ENCODE data around the gene LLGL1. TPM values are rescaled to one million over a fixed set of nuclear protein-coding genes. Genes with fewer than 3 reads are reported as not detected.

LLGL1 gene
- total RNA-seq, 1 donor from 2014 or later: 70.5 TPM

DNA sequence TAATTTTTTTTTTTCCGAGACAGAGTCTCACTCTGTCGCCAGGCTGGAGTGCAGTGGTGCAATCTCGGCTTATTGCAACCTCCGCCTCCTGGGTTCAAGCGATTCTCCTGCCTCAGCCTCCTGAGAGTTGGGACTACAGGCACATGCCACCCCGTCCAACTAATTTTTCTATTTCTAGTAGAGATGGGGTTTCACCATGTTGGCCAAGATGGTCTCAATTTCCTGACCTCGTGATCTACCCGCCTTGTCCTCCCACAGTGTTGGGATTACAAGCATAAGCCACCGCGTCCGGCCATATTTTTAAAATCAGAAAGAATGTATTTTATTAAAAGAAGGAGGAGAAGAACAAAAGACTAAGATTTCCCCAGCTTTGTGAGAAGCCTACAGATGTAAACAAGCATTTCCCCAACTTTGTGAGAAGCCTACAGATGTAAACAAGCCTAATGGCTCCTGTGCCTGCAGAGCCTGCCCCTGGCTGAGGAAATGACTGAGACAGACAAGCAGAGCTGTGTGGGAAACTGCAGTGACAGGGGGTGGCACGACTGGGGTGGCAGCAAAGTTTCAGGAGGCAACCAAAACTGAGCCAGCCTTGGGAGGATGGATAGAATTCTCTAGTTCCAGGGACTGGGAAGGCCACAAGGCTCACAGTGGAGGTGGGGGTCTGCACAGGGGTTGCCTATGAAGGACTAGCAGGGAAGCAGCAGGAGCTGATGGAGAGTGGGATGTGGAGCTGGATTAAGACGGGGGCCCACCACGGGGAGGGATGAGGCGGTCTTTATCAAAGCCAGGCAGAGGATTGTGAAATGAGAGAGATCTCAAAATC is 66.5 kb downstream of the LLGL1 start:
- Histone ChIP-seq H3K36me3 (peaks cover 4% of the 10 kb centered on the region), H3F3A (ENCODE audit: low read depth) (no peaks in the 10 kb centered on the region), H3K27ac (no peak overlapping the region), H3K4me2 (no peak overlapping the region), H3K9ac (no peak overlapping the region), H3K4me3 (no peak overlapping the region), H2AFZ (replicated peaks) (no peak overlapping the region), H4K20me1 (ENCODE audit: low read depth) (no peaks in the 10 kb centered on the region), H3K79me2 (ENCODE audit: low read depth) (no peaks in the 10 kb centered on the region), H3K9me3 (ENCODE audit: low read depth) (no peaks in the 10 kb centered on the region), H3K4me1 (no peaks in the 10 kb centered on the region), H3K27me3 (no peaks in the 10 kb centered on the region)
- Mint-ChIP-seq H3K4me1 (no peaks in the 10 kb centered on the region), H3K4me3 (no peak overlapping the region), H3K27me3 (ENCODE audit: insufficient read depth, low read depth) (peaks cover 2% of the 10 kb centered on the region), H3K36me3 (peaks cover 36% of the 10 kb centered on the region), H3K9me3 (no peaks in the 10 kb centered on the region), H3K27ac (no peak overlapping the region)
- no peak for TF ChIP-seq EZH2phosphoT487 (IDR thresholded peaks at IDR 0.05)
- TF ChIP-seq, protein P1, sequence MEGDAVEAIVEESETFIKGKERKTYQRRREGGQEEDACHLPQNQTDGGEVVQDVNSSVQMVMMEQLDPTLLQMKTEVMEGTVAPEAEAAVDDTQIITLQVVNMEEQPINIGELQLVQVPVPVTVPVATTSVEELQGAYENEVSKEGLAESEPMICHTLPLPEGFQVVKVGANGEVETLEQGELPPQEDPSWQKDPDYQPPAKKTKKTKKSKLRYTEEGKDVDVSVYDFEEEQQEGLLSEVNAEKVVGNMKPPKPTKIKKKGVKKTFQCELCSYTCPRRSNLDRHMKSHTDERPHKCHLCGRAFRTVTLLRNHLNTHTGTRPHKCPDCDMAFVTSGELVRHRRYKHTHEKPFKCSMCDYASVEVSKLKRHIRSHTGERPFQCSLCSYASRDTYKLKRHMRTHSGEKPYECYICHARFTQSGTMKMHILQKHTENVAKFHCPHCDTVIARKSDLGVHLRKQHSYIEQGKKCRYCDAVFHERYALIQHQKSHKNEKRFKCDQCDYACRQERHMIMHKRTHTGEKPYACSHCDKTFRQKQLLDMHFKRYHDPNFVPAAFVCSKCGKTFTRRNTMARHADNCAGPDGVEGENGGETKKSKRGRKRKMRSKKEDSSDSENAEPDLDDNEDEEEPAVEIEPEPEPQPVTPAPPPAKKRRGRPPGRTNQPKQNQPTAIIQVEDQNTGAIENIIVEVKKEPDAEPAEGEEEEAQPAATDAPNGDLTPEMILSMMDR (IDR thresholded peaks at IDR 0.05): no peak
- no peak for DNase-seq (ENCODE audit: low spot score)

Other genes starting within 250 kb of the LLGL1 start
- 9.6 and 17.5 TPM in 2 replicates for gene ATPAF2, start 186.5 kb upstream of the LLGL1 start, total RNA-seq (ENCODE audit: low replicate concordance)
- 10.6 and 15.1 TPM in 2 replicates for gene GID4, start 186.2 kb upstream of the LLGL1 start, total RNA-seq (ENCODE audit: low replicate concordance)
- gene DRG2, start 137.7 kb upstream of the LLGL1 start, total RNA-seq (ENCODE audit: low replicate concordance): 24.8 and 46.5 TPM in 2 replicates
- gene MYO15A, start 116.9 kb upstream of the LLGL1 start, total RNA-seq (ENCODE audit: low replicate concordance): 1.2 and 5.4 TPM in 2 replicates
- gene ALKBH5, start 41.8 kb upstream of the LLGL1 start, total RNA-seq (ENCODE audit: low replicate concordance): 78.8 and 98.2 TPM in 2 replicates
- 117 and 193 TPM in 2 replicates for gene FLII, start 33.1 kb downstream of the LLGL1 start, total RNA-seq (ENCODE audit: low replicate concordance)
- gene MIEF2, start 35.0 kb downstream of the LLGL1 start, total RNA-seq (ENCODE audit: low replicate concordance): 8.1 and 23.2 TPM in 2 replicates
- 49.2 and 67.8 TPM in 2 replicates for gene TOP3A, start 89.4 kb downstream of the LLGL1 start, total RNA-seq (ENCODE audit: low replicate concordance)
- 8.9 and 11.9 TPM in 2 replicates for gene SMCR8, start 89.7 kb downstream of the LLGL1 start, total RNA-seq (ENCODE audit: low replicate concordance)
- 26.3 and 38.5 TPM in 2 replicates for gene SHMT1, start 137.9 kb downstream of the LLGL1 start, total RNA-seq (ENCODE audit: low replicate concordance)
- not detected in 2 replicates for gene EVPLL, start 152.1 kb downstream of the LLGL1 start, total RNA-seq (ENCODE audit: low replicate concordance)